Fibroblast of lung (primary cell): ENCODE data around the gene MYMX. TPM values are rescaled to one million over a fixed set of nuclear protein-coding genes. Genes with fewer than 3 reads are reported as not detected.

Experiments
- DNase-seq, 2 donors: peaks; one replicate each; pipeline versions ENCODE4 v3.0.0 to v3.0.0-alpha.2; 2010; ENCODE audit warnings: low read depth in 2 of 2
- H2AFZ ChIP-seq: 2 replicates; pipeline ENCODE4 v1.5.1; 2012; ENCODE audit warnings: low read length, control low read depth, inconsistent platforms
- H3K27ac ChIP-seq: 2 replicates; pipeline ENCODE4 v1.5.1; 2011; ENCODE audit warnings: low read length, control low read depth; ENCODE audit not compliant: insufficient read depth
- H3K27me3 ChIP-seq: 2 replicates; pipeline ENCODE4 v1.5.1; 2011; ENCODE audit warnings: mild to moderate bottlenecking, low read length; ENCODE audit not compliant: control insufficient read depth, insufficient read depth
- H3K36me3 ChIP-seq: 2 replicates; pipeline ENCODE4 v1.5.1; 2011; ENCODE audit warnings: low read length; ENCODE audit not compliant: control insufficient read depth, insufficient read depth
- H3K4me1 ChIP-seq: 2 replicates; pipeline ENCODE4 v1.5.1; 2011; ENCODE audit warnings: low read length; ENCODE audit not compliant: control insufficient read depth, insufficient read depth; ENCODE audit errors: extremely low read depth
- H3K4me2 ChIP-seq: 2 replicates; pipeline ENCODE4 v1.5.1; 2011; ENCODE audit warnings: low read length, control low read depth; ENCODE audit not compliant: insufficient read depth; ENCODE audit errors: extremely low read depth
- H3K4me3 ChIP-seq, 4 experiments: fragments of 200-600 bp in 1 of 4; sonication (generic) in 1 of 4; replicated peaks in 1 of 4; 2 replicates each; pipeline ENCODE4 v1.5.1; 2011 to 2016; ENCODE audit warnings: low read length in 4 of 4, low read depth in 3 of 4, mild to moderate bottlenecking in 3 of 4, control low read depth in 2 of 4, inconsistent platforms in 1 of 4, mixed read lengths in 1 of 4; ENCODE audit not compliant: insufficient read depth in 1 of 4; ENCODE audit errors: control extremely low read depth in 1 of 4
- H3K79me2 ChIP-seq: 2 replicates; pipeline ENCODE4 v1.5.1; 2012; ENCODE audit warnings: mild to moderate bottlenecking, low read length, inconsistent platforms; ENCODE audit not compliant: control insufficient read depth, insufficient read depth
- H3K9ac ChIP-seq: 2 replicates; pipeline ENCODE4 v1.5.1; 2011; ENCODE audit warnings: mild to moderate bottlenecking, low read length, control low read depth; ENCODE audit not compliant: insufficient read depth
- H3K9me3 ChIP-seq: 2 replicates; pipeline ENCODE4 v1.5.1; 2012; ENCODE audit warnings: low read depth, low read length; ENCODE audit not compliant: control insufficient read depth, insufficient read depth
- H4K20me1 ChIP-seq: 2 replicates; pipeline ENCODE4 v1.5.1; 2011; ENCODE audit warnings: low read length; ENCODE audit not compliant: control insufficient read depth, insufficient read depth; ENCODE audit errors: extremely low read depth
- EZH2 ChIP-seq: IDR thresholded peaks from 2 replicates; pipeline ENCODE4 v1.5.1; 2012; ENCODE audit warnings: low read length, control low read depth, mild to moderate bottlenecking; ENCODE audit errors: missing control alignments
- polyA plus RNA-seq, 2 donors: library from polyadenylated mRNA; depleted of rRNA in 1 of 2; stranded (reverse) in 1 of 2; unstranded in 1 of 2; fragments of >200 nt; gene quantifications; 2 replicates each; pipeline ENCODE4 v1.2.1, GENCODE V29; 2011 to 2012; ENCODE audit warnings: missing spikeins in 1 of 2
- total RNA-seq: library from RNA; depleted of rRNA; stranded (reverse); fragments of >200 nt; gene quantifications from 2 replicates; pipeline ENCODE4 v1.2.1, GENCODE V29; 2014
- TF ChIP-seq, protein P1 (sequence below), 2 donors: IDR thresholded peaks in 1 of 2; conservative IDR thresholded peaks in 1 of 2; 1 replicate in 1 of 2; 2 replicates in 1 of 2; pipeline ENCODE4 v1.5.1; 2011 to 2012; ENCODE audit warnings: low read length in 2 of 2, control low read depth in 1 of 2, inconsistent platforms in 1 of 2, low read depth in 1 of 2, mild to moderate bottlenecking in 1 of 2

MYMX gene
- total and polyA plus RNA-seq, 2 donors (not counting 1 experiment from before 2014, with no cell fraction given) = not detected

DNA sequence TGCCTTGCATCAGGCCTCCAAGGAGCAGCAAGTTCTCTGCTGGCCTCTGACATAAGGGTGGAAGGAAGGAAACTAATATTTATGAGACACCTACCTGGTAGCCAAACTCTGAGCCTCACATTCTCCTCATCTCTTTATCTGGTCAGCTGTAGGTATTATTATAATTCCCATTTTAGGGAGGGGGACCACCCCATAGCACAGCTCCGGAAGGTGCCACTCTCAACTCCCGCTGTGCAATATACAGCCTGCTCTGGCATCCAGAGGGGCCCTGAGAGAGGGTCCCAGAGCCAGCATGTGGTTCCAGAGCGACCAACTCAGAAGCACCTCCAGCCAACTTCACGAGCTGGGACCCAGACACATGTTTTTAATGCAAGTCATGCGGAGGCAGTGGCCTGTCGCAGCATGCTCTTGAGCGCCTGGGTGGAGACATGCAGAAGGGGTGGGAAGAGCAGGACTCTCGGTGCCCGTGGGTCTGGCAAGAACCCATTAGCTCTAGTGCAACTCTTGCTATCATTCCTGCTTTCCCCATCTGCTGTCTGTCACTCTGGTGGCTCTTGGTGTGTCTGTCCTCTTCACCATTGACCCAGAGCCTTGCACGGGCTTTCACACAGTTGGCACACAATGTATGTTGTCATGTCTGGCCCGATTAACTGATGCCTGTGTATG, 15.0 kb upstream of the MYMX start:
- no peak for DNase-seq
- H4K20me1 ChIP-seq = no peaks in the 10 kb centered on the region
- H3K27me3 ChIP-seq = peaks cover 3% of the 10 kb centered on the region
- no peak overlapping the region for H3K27ac ChIP-seq
- no peak overlapping the region for H3K9ac ChIP-seq
- no peaks in the 10 kb centered on the region for H3K4me1 ChIP-seq
- no peaks in the 10 kb centered on the region for H3K79me2 ChIP-seq
- TF ChIP-seq, protein P1, sequence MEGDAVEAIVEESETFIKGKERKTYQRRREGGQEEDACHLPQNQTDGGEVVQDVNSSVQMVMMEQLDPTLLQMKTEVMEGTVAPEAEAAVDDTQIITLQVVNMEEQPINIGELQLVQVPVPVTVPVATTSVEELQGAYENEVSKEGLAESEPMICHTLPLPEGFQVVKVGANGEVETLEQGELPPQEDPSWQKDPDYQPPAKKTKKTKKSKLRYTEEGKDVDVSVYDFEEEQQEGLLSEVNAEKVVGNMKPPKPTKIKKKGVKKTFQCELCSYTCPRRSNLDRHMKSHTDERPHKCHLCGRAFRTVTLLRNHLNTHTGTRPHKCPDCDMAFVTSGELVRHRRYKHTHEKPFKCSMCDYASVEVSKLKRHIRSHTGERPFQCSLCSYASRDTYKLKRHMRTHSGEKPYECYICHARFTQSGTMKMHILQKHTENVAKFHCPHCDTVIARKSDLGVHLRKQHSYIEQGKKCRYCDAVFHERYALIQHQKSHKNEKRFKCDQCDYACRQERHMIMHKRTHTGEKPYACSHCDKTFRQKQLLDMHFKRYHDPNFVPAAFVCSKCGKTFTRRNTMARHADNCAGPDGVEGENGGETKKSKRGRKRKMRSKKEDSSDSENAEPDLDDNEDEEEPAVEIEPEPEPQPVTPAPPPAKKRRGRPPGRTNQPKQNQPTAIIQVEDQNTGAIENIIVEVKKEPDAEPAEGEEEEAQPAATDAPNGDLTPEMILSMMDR (conservative IDR thresholded peaks at IDR 0.05 in 1 of 2, IDR thresholded peaks at IDR 0.05 in 1 of 2; ENCODE audit: low read depth in 1 of 2, low read length in 2 of 2) = no peak
- no peak for TF ChIP-seq EZH2
- H3K9me3 ChIP-seq = no peaks in the 10 kb centered on the region
- H2AFZ ChIP-seq = no peak overlapping the region
- no peak overlapping the region for H3K4me2 ChIP-seq
- no peaks in the 10 kb centered on the region for H3K36me3 ChIP-seq
- no peak overlapping the region for H3K4me3 ChIP-seq

DNA sequence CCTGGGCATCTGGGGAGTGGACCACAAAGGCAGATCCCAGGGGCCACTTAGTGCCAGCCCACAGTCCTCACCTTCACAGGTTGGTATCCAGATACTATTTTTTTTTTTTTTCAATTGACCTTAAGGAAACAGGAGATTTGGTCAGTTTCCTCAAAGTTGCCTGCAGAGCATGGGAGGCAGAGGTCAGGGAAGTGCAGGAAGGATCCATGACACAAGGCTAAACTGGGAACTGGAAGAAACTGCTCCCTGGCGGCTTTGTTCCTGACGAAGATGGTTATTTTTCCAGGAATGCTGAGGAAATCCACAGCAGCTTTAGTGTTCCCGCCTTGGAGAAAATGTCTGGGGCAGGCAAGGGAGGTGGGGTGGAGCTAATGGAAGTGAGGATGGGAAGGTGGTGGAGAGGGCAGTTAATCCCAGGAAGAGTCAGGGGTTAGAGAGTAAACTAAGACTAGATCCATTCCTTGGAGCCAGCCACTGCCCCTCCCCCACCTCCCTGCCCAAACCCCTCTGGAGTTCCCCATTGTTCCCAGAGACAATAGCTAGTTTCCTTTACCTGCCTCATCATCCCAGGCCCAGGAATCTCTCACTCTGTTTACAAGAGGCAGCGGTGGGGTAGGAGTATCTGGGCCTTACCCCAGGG, 14.3 kb upstream of the MYMX start:
- Histone ChIP-seq H3K79me2 (no peaks in the 10 kb centered on the region), H3K27ac (no peak overlapping the region), H3K4me1 (no peaks in the 10 kb centered on the region), H3K9ac (no peak overlapping the region), H3K9me3 (no peaks in the 10 kb centered on the region), H3K27me3 (peaks cover 3% of the 10 kb centered on the region), H3K4me2 (no peak overlapping the region), H3K36me3 (no peaks in the 10 kb centered on the region), H4K20me1 (no peaks in the 10 kb centered on the region), H3K4me3 (no peak overlapping the region), H2AFZ (no peak overlapping the region)
- TF ChIP-seq, protein P1 (conservative IDR thresholded peaks at IDR 0.05 in 1 of 2, IDR thresholded peaks at IDR 0.05 in 1 of 2; ENCODE audit: low read depth in 1 of 2, low read length in 2 of 2) = no peak
- no peak for TF ChIP-seq EZH2
- DNase-seq = no peak

DNA sequence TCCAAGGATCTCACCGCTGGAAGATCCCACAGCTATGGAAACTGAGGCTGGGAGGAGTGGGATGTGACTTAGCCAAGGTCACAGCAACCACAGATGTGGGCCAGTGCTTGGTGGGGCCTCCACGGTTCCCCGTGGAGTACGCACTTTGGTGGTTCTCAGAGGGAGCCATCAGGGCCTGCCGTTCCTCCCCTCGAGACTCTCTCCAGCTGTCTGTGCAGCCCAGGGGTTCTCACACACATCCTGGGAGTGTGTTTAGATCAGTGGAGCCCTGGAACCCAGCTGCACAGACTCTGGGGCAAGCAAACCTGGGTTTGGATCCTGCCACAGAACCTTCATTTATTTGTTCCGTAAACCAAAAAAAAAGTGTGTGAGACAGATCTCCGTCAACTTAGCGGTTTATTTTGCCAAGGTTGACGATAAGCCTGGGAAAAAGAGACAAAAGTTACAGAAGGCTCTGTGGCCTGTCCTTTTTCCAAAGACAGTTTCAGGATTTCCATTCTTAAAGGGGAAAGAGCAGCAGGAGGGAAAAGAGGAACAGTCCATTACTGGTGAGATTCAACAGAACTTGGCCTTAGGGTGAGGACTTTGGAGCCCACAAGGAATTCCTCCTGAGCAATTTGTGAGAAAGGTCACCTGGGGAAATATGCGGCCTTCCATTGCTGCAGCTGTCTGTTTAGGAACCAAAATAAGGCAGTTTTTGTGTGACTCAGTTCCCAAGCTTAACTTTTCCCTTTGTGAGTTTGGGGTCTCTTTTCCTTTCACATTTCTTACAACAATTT, 13.6 kb upstream of the MYMX start:
- no peak overlapping the region for H3K4me3 ChIP-seq
- H3K4me1 ChIP-seq = no peaks in the 10 kb centered on the region
- H3K9ac ChIP-seq = no peak overlapping the region
- no peak overlapping the region for H2AFZ ChIP-seq
- no peaks in the 10 kb centered on the region for H3K9me3 ChIP-seq
- no peaks in the 10 kb centered on the region for H4K20me1 ChIP-seq
- H3K79me2 ChIP-seq = no peaks in the 10 kb centered on the region
- no peak overlapping the region for H3K27ac ChIP-seq
- no peak overlapping the region for H3K4me2 ChIP-seq
- TF ChIP-seq EZH2 = no peak
- TF ChIP-seq, protein P1 (conservative IDR thresholded peaks at IDR 0.05 in 1 of 2, IDR thresholded peaks at IDR 0.05 in 1 of 2; ENCODE audit: low read depth in 1 of 2, low read length in 2 of 2) = no peak
- peaks cover 3% of the 10 kb centered on the region for H3K27me3 ChIP-seq
- H3K36me3 ChIP-seq = no peaks in the 10 kb centered on the region
- DNase-seq = no peak
